HG03558 (cell line): ENCODE measurements around the gene PCDHGA11.
"Not testable (repeated sequence)": the region's sequence is repeated elsewhere in the genome, so short reads cannot be mapped to it uniquely, and the experiment has no call there.

Source experiments
- ATAC-seq: cut with Tn5 transposase; IDR thresholded peaks from one replicate; pipeline ENCODE4 v1.9.1; 2021; ENCODE audit warnings: moderate number of reproducible peaks; ENCODE audit not compliant: unreplicated experiment; ENCODE audit errors: extremely low read depth

The PCDHGA11 gene

GRCh38 chr5:141427783-141428426, 7.1 kb downstream of the PCDHGA11 start:
- ATAC-seq, result no peak

GRCh38 chr5:141430332-141431113, 9.7 kb downstream of the PCDHGA11 start, which contains the start of gene PCDHGA12:
Gene PCDHGA12 (plus strand): TSS chr5:141430507. CDS start chr5:141430760, 253 bp downstream.
- peak; percentile 82 for ATAC-seq

- ATAC-seq, result no peak
These were observed 10.4 kb downstream of the PCDHGA11 start for GRCh38 chr5:141431286-141431685.

- not testable (repeated sequence) for ATAC-seq
These were observed 11.5 kb downstream of the PCDHGA11 start for GRCh38 chr5:141432308-141432707.

GRCh38 chr5:141432726-141433125, 11.9 kb downstream of the PCDHGA11 start:
- not testable (repeated sequence) for ATAC-seq

- ATAC-seq, result no peak
These were observed 13.2 kb downstream of the PCDHGA11 start for GRCh38 chr5:141434006-141434405.

- ATAC-seq, result no peak
These were observed 16.4 kb downstream of the PCDHGA11 start for GRCh38 chr5:141437221-141437620.

- ATAC-seq, result no peak
These were observed 18.7 kb downstream of the PCDHGA11 start for GRCh38 chr5:141439411-141440141.

GRCh38 chr5:141440341-141440740, 19.5 kb downstream of the PCDHGA11 start:
- ATAC-seq, result no peak

GRCh38 chr5:141441571-141442170, 20.8 kb downstream of the PCDHGA11 start:
- ATAC-seq, result no peak

- ATAC-seq, result no peak
These were observed 44.5 kb downstream of the PCDHGA11 start for GRCh38 chr5:141465351-141465750.
